CD8-positive, alpha-beta memory T cell (primary cell): Measurements from ENCODE around the gene ABHD17C. TPM values are rescaled to one million over a fixed set of nuclear protein-coding genes. Genes with fewer than 3 reads are reported as not detected.
A peak's percentile ranks its signal among the peaks of the same experiment; 100 is the strongest.

Source experiments
- CTCF ChIA-PET: fragments of 350-600 bp; sonication (Branson Sonifier 250); formaldehyde crosslinking; loops from one replicate; lab custom pipeline; 2021; ENCODE audit warnings: antibody characterized with exemption; lab: Charles Lee
- POLR2A ChIA-PET: fragments of 350-600 bp; sonication (Branson Sonifier 250); formaldehyde crosslinking; loops from one replicate; lab custom pipeline; 2021; ENCODE audit warnings: antibody characterized with exemption; lab: Charles Lee
- DNase-seq, 5 donors: peaks; one replicate each; pipeline versions ENCODE4 v3.0.0 to v3.0.0-alpha.2; 2020 to 2022; ENCODE audit warnings: mixed read lengths in 1 of 5
- H3K27ac ChIP-seq: one replicate; pipeline ENCODE4 v1.7.0; 2013; ENCODE audit warnings: low read depth, mild to moderate bottlenecking, low read length, moderate library complexity
- H3K27me3 ChIP-seq: 2 replicates; pipeline ENCODE4 v1.7.0; 2013; ENCODE audit warnings: low read length, mild to moderate bottlenecking; ENCODE audit not compliant: insufficient read depth, poor library complexity, severe bottlenecking
- H3K36me3 ChIP-seq: 2 replicates; pipeline ENCODE4 v1.7.0; 2013; ENCODE audit warnings: mild to moderate bottlenecking, low read length, moderate library complexity; ENCODE audit not compliant: insufficient read depth
- H3K4me1 ChIP-seq: 2 replicates; pipeline ENCODE4 v1.7.0; 2013; ENCODE audit warnings: mild to moderate bottlenecking, low read length, moderate library complexity; ENCODE audit not compliant: insufficient read depth
- H3K4me3 ChIP-seq: 2 replicates; pipeline ENCODE4 v1.7.0; 2013; ENCODE audit warnings: mild to moderate bottlenecking, low read length
- H3K9me3 ChIP-seq: 2 replicates; pipeline ENCODE4 v1.7.0; 2013; ENCODE audit warnings: mild to moderate bottlenecking, low read length
- H3K27ac Mint-ChIP-seq, 8 donors: one replicate each; pipeline ENCODE4 v1.8.0; 2020 to 2021; ENCODE audit warnings: mixed read lengths in 8 of 8, mild to moderate bottlenecking in 6 of 8, inconsistent platforms in 3 of 8, moderate library complexity in 3 of 8
- H3K27me3 Mint-ChIP-seq, 2 donors: one replicate each; pipeline ENCODE4 v1.8.0; 2020 to 2021; ENCODE audit warnings: mixed read lengths in 2 of 2, mild to moderate bottlenecking in 1 of 2, moderate library complexity in 1 of 2
- H3K36me3 Mint-ChIP-seq, 3 donors: one replicate each; pipeline ENCODE4 v1.8.0; 2020 to 2021; ENCODE audit warnings: mixed read lengths in 3 of 3, inconsistent platforms in 1 of 3, mild to moderate bottlenecking in 1 of 3
- H3K4me1 Mint-ChIP-seq, 3 donors: one replicate each; pipeline ENCODE4 v1.8.0; 2020 to 2021; ENCODE audit warnings: mixed read lengths in 3 of 3, inconsistent platforms in 1 of 3, mild to moderate bottlenecking in 1 of 3
- H3K4me3 Mint-ChIP-seq, 7 donors: one replicate each; pipeline ENCODE4 v1.8.0; 2020 to 2021; ENCODE audit warnings: mixed read lengths in 7 of 7, mild to moderate bottlenecking in 6 of 7, moderate library complexity in 4 of 7, inconsistent platforms in 2 of 7
- H3K9me3 Mint-ChIP-seq, 5 donors: one replicate each; pipeline ENCODE4 v1.8.0; 2020 to 2022; ENCODE audit warnings: mixed read lengths in 5 of 5, mild to moderate bottlenecking in 3 of 5, moderate library complexity in 2 of 5, inconsistent platforms in 1 of 5
- polyA plus RNA-seq: library from polyadenylated mRNA; unstranded; fragments of 300-500 nt; fragmentation: Illumina TruSeq; gene quantifications from one replicate; pipeline ENCODE4 v1.2.3, GENCODE V29; 2021
- total RNA-seq, 2 experiments: library from RNA; stranded (reverse); gene quantifications; one replicate each; pipeline ENCODE4 v1.2.3, GENCODE V29; 2021

The ABHD17C gene
- total and polyA plus RNA-seq, 3 experiments from 2014 or later = 3.1 to 6.3 (median 5.6) TPM

DNA sequence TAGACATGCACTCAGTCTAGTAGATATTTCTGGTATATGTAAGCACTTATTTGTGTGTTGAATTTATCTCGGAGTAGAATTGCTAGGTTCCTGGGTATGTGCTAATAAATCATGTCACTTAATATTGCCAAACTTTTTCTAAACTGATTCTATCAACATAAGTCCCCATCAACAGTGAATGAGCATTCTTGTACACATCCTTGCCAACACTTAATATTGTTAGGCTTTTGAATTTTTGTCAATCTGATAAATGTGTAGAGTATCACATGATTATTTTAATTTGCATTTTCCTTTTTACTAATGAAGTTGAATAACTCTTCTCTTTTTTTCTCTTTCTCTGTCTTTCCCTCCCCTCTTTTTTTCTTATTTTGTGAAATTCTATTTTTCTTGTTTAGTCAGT, 50.8 kb downstream of the ABHD17C start:
- H3K4me3 ChIP-seq = no peak overlapping the region
- ChIA-PET POLR2A (no interaction called here), CTCF (no interaction called here)
- no peaks in the 10 kb centered on the region for H3K36me3 ChIP-seq
- H3K27me3 ChIP-seq = no peaks in the 10 kb centered on the region
- H3K4me1 Mint-ChIP-seq = no peaks in the 10 kb centered on the region
- H3K27ac Mint-ChIP-seq = no peak overlapping the region
- H3K9me3 Mint-ChIP-seq = peaks cover 0 to 8% (median 0%) of the 10 kb centered on the region in 5 donors
- H3K4me1 ChIP-seq = no peaks in the 10 kb centered on the region
- H3K27me3 Mint-ChIP-seq = no peaks in the 10 kb centered on the region
- no peak for DNase-seq
- H3K36me3 Mint-ChIP-seq = peaks cover 3 to 7% (median 6%) of the 10 kb centered on the region in 3 donors
- no peaks in the 10 kb centered on the region for H3K9me3 ChIP-seq
- no peak overlapping the region for H3K4me3 Mint-ChIP-seq
- no peak overlapping the region for H3K27ac ChIP-seq

DNA sequence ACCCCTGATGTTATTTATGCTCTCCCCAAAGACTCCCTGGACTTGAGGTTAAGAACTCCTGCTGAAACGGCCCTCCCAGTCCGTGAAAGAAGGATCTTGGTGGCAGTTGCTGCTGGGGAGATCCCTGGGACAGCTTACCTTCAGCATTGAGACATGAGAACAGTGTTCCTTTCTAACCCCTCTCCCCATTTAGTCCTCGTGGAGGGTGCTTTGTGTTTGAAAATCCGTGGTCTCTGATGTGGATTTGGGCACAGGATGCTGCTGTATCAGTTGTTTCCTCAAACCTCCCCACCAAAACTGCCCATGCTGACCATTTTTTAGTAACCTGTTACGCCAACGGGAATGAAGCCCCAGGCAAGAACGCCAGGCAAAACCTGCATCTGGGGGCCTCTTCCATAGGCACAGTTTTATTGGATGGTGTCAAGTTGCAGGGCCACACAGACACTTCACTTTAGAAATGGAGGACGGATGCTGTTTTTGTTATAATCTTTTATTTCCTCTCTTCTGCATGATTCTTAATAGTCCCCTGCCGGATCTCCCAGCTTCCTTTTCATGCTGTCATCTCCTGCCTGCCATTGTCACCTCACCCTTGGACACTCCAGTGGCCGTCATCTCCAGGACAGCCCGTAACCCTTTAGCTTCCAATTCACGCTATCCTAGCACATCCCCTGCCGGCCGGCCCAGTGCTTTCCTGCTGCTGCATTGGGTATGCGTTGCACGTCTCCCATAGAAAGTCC, 52.4 kb downstream of the ABHD17C start:
- CTCF ChIA-PET = no interaction called here
- H3K4me1 ChIP-seq = no peaks in the 10 kb centered on the region
- peaks cover 0 to 2% (median 0%) of the 10 kb centered on the region in 3 donors for H3K4me1 Mint-ChIP-seq

DNA sequence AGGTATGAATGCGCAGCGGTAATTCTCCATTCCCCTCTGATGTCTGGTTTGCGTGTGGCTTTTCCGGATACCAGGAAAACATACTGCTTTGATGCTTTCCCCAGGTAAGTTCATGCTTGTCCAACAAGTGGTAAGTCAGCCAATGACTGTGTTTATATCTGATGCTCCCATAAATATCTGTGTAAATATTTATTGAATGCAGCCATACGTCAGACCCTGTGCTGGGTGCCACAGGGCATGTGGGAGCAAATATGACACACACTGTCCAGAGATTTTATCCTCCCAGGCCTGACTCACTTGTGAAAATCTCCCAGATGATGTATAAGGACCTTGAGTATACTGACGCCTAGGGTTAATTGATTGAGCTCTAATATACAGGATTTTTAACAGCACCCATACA, 54.5 kb downstream of the ABHD17C start:
- Histone ChIP-seq H3K4me3 (no peak overlapping the region), H3K9me3 (no peaks in the 10 kb centered on the region), H3K27me3 (no peaks in the 10 kb centered on the region), H3K4me1 (no peaks in the 10 kb centered on the region), H3K27ac (no peak overlapping the region), H3K36me3 (no peaks in the 10 kb centered on the region)
- no peak overlapping the region for H3K4me3 Mint-ChIP-seq
- CTCF ChIA-PET = no interaction called here
- H3K9me3 Mint-ChIP-seq = peaks cover 0 to 8% (median 0%) of the 10 kb centered on the region in 5 donors
- peaks cover 3 to 7% (median 6%) of the 10 kb centered on the region in 3 donors for H3K36me3 Mint-ChIP-seq
- no peak overlapping the region for H3K27ac Mint-ChIP-seq
- POLR2A ChIA-PET = no interaction called here
- peaks cover 11 to 16% (median 12%) of the 10 kb centered on the region in 3 donors for H3K4me1 Mint-ChIP-seq
- H3K27me3 Mint-ChIP-seq = peaks cover 0 to 3% of the 10 kb centered on the region in 2 donors
- DNase-seq = no peak

More for the DNA sequence above, 52.4 kb downstream of the ABHD17C start:
- no peak for DNase-seq
- Histone ChIP-seq H3K27ac (no peak overlapping the region), H3K4me3 (no peak overlapping the region), H3K36me3 (no peaks in the 10 kb centered on the region), H3K27me3 (no peaks in the 10 kb centered on the region), H3K9me3 (no peaks in the 10 kb centered on the region)
- H3K9me3 Mint-ChIP-seq = peaks cover 0 to 8% (median 0%) of the 10 kb centered on the region in 5 donors
- H3K36me3 Mint-ChIP-seq = peaks cover 3 to 7% (median 6%) of the 10 kb centered on the region in 3 donors
- H3K27ac Mint-ChIP-seq = peak overlapping the region in 1 of 8 donors; percentile 4
- no peaks in the 10 kb centered on the region for H3K27me3 Mint-ChIP-seq
- POLR2A ChIA-PET = no interaction called here
- H3K4me3 Mint-ChIP-seq = no peak overlapping the region

DNA sequence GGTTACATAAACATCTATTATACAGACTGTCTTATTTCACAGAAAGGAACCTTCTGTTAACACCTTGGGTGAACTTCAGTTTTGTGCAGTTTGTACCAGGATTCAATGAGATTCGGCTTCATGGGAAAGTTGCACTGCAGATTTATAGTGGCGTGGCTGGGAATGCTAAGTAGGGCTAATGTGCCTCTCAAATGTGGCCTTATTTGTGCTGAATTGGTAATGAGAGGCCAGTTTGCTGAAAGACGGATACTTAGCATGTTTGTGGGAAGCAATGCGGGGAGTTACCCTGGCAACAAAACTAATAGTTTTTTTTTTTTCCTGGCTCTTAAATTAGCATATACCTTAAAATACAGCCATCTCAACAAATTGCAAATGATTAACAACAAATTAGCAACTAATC, 55.5 kb downstream of the ABHD17C start:
- peaks cover 2 to 7% (median 6%) of the 10 kb centered on the region in 3 donors for H3K36me3 Mint-ChIP-seq
- no peak overlapping the region for H3K27ac Mint-ChIP-seq
- Histone ChIP-seq H3K9me3 (no peaks in the 10 kb centered on the region), H3K27ac (no peak overlapping the region), H3K36me3 (no peaks in the 10 kb centered on the region), H3K27me3 (no peaks in the 10 kb centered on the region), H3K4me1 (no peaks in the 10 kb centered on the region), H3K4me3 (no peak overlapping the region)
- no peak overlapping the region for H3K4me3 Mint-ChIP-seq
- POLR2A ChIA-PET = no interaction called here
- peaks cover 0 to 3% of the 10 kb centered on the region in 2 donors for H3K27me3 Mint-ChIP-seq
- CTCF ChIA-PET = no interaction called here
- peaks cover 15 to 21% (median 16%) of the 10 kb centered on the region in 3 donors for H3K4me1 Mint-ChIP-seq
- H3K9me3 Mint-ChIP-seq = peaks cover 0 to 7% (median 0%) of the 10 kb centered on the region in 5 donors
- DNase-seq = no peak

DNA sequence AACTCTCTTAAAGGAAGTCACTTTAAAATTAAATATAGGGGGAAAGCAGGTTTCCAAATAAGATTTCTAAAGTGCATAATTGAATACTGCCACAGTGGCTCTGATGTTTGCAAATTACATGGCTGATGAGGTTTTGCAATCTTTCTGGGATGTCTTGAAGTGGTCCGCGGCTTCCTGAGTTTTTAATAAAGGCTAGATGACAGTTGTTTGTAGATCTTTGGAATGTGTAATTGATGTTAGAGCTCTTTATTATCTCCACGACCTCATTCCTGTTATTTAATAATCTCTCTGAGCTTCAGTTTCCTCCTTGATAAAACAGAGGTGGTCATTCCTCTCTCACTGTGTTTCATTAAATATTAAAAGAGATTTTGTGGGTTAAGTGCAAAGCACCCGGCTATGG, 57.1 kb downstream of the ABHD17C start:
- no peaks in the 10 kb centered on the region for H3K9me3 Mint-ChIP-seq
- POLR2A ChIA-PET = no interaction called here
- CTCF ChIA-PET = no interaction called here
- no peak overlapping the region for H3K27ac ChIP-seq
- H3K27me3 Mint-ChIP-seq = peaks cover 0 to 3% of the 10 kb centered on the region in 2 donors
- H3K36me3 Mint-ChIP-seq = peaks cover 0 to 6% (median 0%) of the 10 kb centered on the region in 3 donors
- no peak overlapping the region for H3K4me3 ChIP-seq
- no peaks in the 10 kb centered on the region for H3K4me1 ChIP-seq
- H3K4me1 Mint-ChIP-seq = peaks cover 23 to 28% (median 28%) of the 10 kb centered on the region in 3 donors
- H3K9me3 ChIP-seq = no peaks in the 10 kb centered on the region
- H3K27me3 ChIP-seq = no peaks in the 10 kb centered on the region
- no peak overlapping the region for H3K27ac Mint-ChIP-seq
- no peaks in the 10 kb centered on the region for H3K36me3 ChIP-seq
- no peak for DNase-seq
- H3K4me3 Mint-ChIP-seq = no peak overlapping the region

DNA sequence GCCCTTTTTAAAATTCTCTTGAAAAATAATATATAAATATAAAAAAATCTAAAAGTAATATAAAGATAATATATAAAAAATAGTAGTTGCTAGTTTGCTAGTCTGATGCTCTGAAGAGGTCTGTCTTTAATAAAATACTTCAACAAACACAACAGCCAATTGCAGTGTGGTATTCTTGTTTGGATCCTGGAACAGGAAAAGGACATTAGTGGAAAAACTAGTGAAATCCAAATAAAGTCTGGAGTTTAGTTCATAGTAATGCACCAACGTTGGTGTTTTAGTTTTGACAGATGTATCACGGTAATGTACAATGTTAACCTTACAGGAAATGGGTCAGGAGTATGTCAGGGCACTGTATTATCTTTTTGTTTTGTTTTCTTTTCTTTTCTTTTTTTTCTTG, 58.1 kb downstream of the ABHD17C start:
- Mint-ChIP-seq H3K4me1 (peaks cover 23 to 28% (median 28%) of the 10 kb centered on the region in 3 donors), H3K9me3 (no peaks in the 10 kb centered on the region), H3K36me3 (peaks cover 0 to 6% (median 0%) of the 10 kb centered on the region in 3 donors), H3K27ac (peak overlapping the region in 4 of 8 donors; percentile 35 to 66 (median 54)), H3K27me3 (peaks cover 0 to 3% of the 10 kb centered on the region in 2 donors), H3K4me3 (peak overlapping the region in 5 of 7 donors; percentile 45 to 77 (median 46))
- ChIA-PET POLR2A (no interaction called here), CTCF (no interaction called here)
- Histone ChIP-seq H3K9me3 (no peaks in the 10 kb centered on the region), H3K27ac (no peak overlapping the region), H3K4me1 (no peaks in the 10 kb centered on the region), H3K27me3 (no peaks in the 10 kb centered on the region), H3K36me3 (no peaks in the 10 kb centered on the region), H3K4me3 (no peak overlapping the region)
- DNase-seq = no peak

DNA sequence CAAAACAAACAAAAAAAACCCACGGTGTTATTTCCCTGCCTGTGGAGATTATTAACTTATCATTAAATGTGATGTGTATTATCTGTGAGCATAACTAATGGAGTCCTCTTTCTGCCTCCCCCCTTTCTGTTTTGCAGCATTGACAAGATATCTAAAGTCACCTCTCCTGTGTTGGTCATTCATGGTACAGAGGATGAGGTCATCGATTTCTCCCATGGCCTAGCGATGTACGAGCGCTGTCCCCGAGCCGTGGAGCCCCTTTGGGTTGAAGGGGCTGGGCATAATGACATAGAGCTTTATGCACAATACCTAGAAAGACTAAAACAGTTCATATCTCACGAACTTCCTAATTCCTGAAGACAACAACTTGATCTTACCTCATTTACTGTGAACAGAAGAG, 58.9 kb downstream of the ABHD17C start:
- H3K27ac Mint-ChIP-seq = peak overlapping the region in 2 of 8 donors; percentile 7 to 51
- H3K4me3 Mint-ChIP-seq = no peak overlapping the region
- H3K4me3 ChIP-seq = no peak overlapping the region
- no peaks in the 10 kb centered on the region for H3K9me3 Mint-ChIP-seq
- peaks cover 0 to 6% (median 0%) of the 10 kb centered on the region in 3 donors for H3K36me3 Mint-ChIP-seq
- ChIA-PET CTCF (interaction anchor here (1.2 kb wide), 1 partner anchor 23 kb away, joined by 3 read pairs; no protein-coding TSS in a partner anchor), POLR2A (no interaction called here)
- peaks cover 23 to 28% (median 28%) of the 10 kb centered on the region in 3 donors for H3K4me1 Mint-ChIP-seq
- peaks cover 0 to 3% of the 10 kb centered on the region in 2 donors for H3K27me3 Mint-ChIP-seq
- H3K4me1 ChIP-seq = no peaks in the 10 kb centered on the region
- no peak overlapping the region for H3K27ac ChIP-seq
- H3K9me3 ChIP-seq = no peaks in the 10 kb centered on the region
- no peak for DNase-seq
- no peaks in the 10 kb centered on the region for H3K36me3 ChIP-seq
- no peaks in the 10 kb centered on the region for H3K27me3 ChIP-seq

DNA sequence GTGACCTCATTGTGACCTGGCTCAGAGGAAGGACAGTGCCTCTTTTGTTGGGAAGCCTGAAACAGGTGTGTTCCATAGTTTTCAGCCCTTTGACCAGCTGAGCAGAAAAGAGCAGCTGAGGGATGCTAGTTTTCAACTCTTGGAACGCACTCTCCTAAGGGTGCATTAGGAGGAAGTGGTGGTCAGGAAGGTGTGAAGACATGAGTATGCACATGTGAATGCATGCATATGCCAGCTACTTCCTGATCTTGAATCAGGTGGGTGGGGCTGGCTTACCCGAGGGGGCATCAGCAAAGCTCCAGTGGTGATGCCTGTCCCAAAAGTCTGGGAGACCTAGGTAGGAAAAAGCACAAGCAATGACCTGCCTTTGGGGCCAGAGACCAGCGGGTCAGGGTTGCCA, 60.8 kb downstream of the ABHD17C start:
- no peaks in the 10 kb centered on the region for H3K9me3 Mint-ChIP-seq
- Histone ChIP-seq H3K36me3 (no peaks in the 10 kb centered on the region), H3K9me3 (no peaks in the 10 kb centered on the region), H3K27ac (no peak overlapping the region), H3K4me1 (no peaks in the 10 kb centered on the region), H3K4me3 (no peak overlapping the region), H3K27me3 (no peaks in the 10 kb centered on the region)
- peaks cover 23 to 28% (median 28%) of the 10 kb centered on the region in 3 donors for H3K4me1 Mint-ChIP-seq
- peak overlapping the region in 5 of 7 donors; percentile 24 to 76 (median 59) for H3K4me3 Mint-ChIP-seq
- ChIA-PET POLR2A (no interaction called here), CTCF (no interaction called here)
- peak in 2 of 5 donors; percentile 13 to 46 for DNase-seq
- H3K36me3 Mint-ChIP-seq = no peaks in the 10 kb centered on the region
- peaks cover 0 to 3% of the 10 kb centered on the region in 2 donors for H3K27me3 Mint-ChIP-seq
- peak overlapping the region in 3 of 8 donors; percentile 22 to 66 (median 24) for H3K27ac Mint-ChIP-seq
